GM19023 (cell line): ENCODE measurements around the gene ANKRD61.
A peak's percentile ranks its signal among the peaks of the same experiment; 100 is the strongest.
"Not testable (repeated sequence)": the region's sequence is repeated elsewhere in the genome, so short reads cannot be mapped to it uniquely, and the experiment has no call there.

Experiments used
- ATAC-seq: cut with Tn5 transposase; IDR thresholded peaks from one replicate; pipeline ENCODE4 v1.9.1; 2021; ENCODE audit warnings: mild to moderate bottlenecking, moderate library complexity; ENCODE audit not compliant: unreplicated experiment

ANKRD61 gene

GRCh38 chr7:6031567-6031966 is 391 bp downstream of the ANKRD61 start:
- ATAC-seq: no peak

- ATAC-seq: no peak
Observed at GRCh38 chr7:6032167-6032566, 991 bp downstream of the ANKRD61 start.

- no peak for ATAC-seq
Observed at GRCh38 chr7:6032641-6033040, 1.5 kb downstream of the ANKRD61 start.

GRCh38 chr7:6035165-6035564 is 4.0 kb downstream of the ANKRD61 start:
- no peak for ATAC-seq

- ATAC-seq: no peak
Observed at GRCh38 chr7:6035686-6036085, 4.5 kb downstream of the ANKRD61 start.

GRCh38 chr7:6049780-6050179 is 18.6 kb downstream of the ANKRD61 start:
- no peak for ATAC-seq

- ATAC-seq: not testable (repeated sequence)
Observed at GRCh38 chr7:6051185-6051584, 20.0 kb downstream of the ANKRD61 start.

GRCh38 chr7:6056616-6057015 is 25.4 kb downstream of the ANKRD61 start:
- ATAC-seq: no peak

- ATAC-seq: no peak
Observed at GRCh38 chr7:6057316-6058129, 26.3 kb downstream of the ANKRD61 start.

GRCh38 chr7:6059941-6060340 is 28.8 kb downstream of the ANKRD61 start:
- not testable (repeated sequence) for ATAC-seq

- peak; percentile 63 for ATAC-seq
Observed at GRCh38 chr7:6071406-6071805, 40.2 kb downstream of the ANKRD61 start.

GRCh38 chr7:6074612-6075380 is 43.6 kb downstream of the ANKRD61 start:
- no peak for ATAC-seq

- ATAC-seq: no peak
Observed at GRCh38 chr7:6078548-6078947, 47.4 kb downstream of the ANKRD61 start.

GRCh38 chr7:6083047-6083446 is 51.9 kb downstream of the ANKRD61 start:
- not testable (repeated sequence) for ATAC-seq
